HepG2 (cell line): ENCODE results near the gene NR2F1-AS1. TPM values are rescaled to one million over a fixed set of nuclear protein-coding genes. Genes with fewer than 3 reads are reported as not detected.

Experiments used
- ATF3 ChIP-seq: sonication (generic); formaldehyde crosslinking; IDR thresholded peaks from 2 replicates; pipeline ENCODE4 v1.4.0; 2020; ENCODE audit warnings: missing genetic modification reagents
- BRCA1 ChIP-seq: sonication (generic); formaldehyde crosslinking; IDR thresholded peaks from 2 replicates; pipeline ENCODE4 v1.4.0; 2020; ENCODE audit warnings: missing genetic modification reagents
- DNMT3B ChIP-seq: conservative IDR thresholded peaks from 2 replicates; pipeline ENCODE4 v1.6.1; 2016; ENCODE audit warnings: missing biosample characterization, control low read depth
- EEA1 ChIP-seq: sonication (generic); formaldehyde crosslinking; IDR thresholded peaks from 2 replicates; pipeline ENCODE4 v1.5.1; 2020; ENCODE audit warnings: mild to moderate bottlenecking, missing genetic modification reagents, borderline replicate concordance
- FOXA3 ChIP-seq: IDR thresholded peaks from 2 replicates; pipeline ENCODE4 v1.6.1; 2016; ENCODE audit warnings: missing genetic modification reagents, missing compliant biosample characterization
- FOXK2 ChIP-seq: fragments of 450-650 bp; IDR thresholded peaks from 2 replicates; pipeline ENCODE4 v1.6.1; 2016
- IKZF1 ChIP-seq: fragments of 450-650 bp; IDR thresholded peaks from 2 replicates; pipeline ENCODE4 v1.7.1; 2016
- KLF9 ChIP-seq: IDR thresholded peaks from 2 replicates; pipeline ENCODE4 v1.6.1; 2016; ENCODE audit warnings: low read depth
- MTA3 ChIP-seq: sonication (generic); formaldehyde crosslinking; IDR thresholded peaks from 2 replicates; pipeline ENCODE4 v1.4.0; 2020; ENCODE audit warnings: missing genetic modification reagents
- POGK ChIP-seq: sonication (generic); formaldehyde crosslinking; conservative IDR thresholded peaks from 2 replicates; pipeline ENCODE4 v1.8.0; 2022; ENCODE audit warnings: mild to moderate bottlenecking, moderate library complexity, missing genetic modification reagents
- ZC3H4 ChIP-seq: sonication (generic); formaldehyde crosslinking; IDR thresholded peaks from 2 replicates; pipeline ENCODE4 v1.4.0; 2020; ENCODE audit warnings: missing genetic modification reagents, borderline replicate concordance
- ZFP36L1 ChIP-seq: sonication (generic); formaldehyde crosslinking; IDR thresholded peaks from 2 replicates; pipeline ENCODE4 v1.8.0; 2022; ENCODE audit warnings: mild to moderate bottlenecking, missing genetic modification reagents, moderate library complexity
- ZNF10 ChIP-seq: sonication (generic); formaldehyde crosslinking; IDR thresholded peaks from 2 replicates; pipeline ENCODE4 v1.4.0; 2020; ENCODE audit warnings: mild to moderate bottlenecking, low read depth, missing genetic modification reagents, borderline replicate concordance
- ZNF329 ChIP-seq: sonication (generic); formaldehyde crosslinking; IDR thresholded peaks from 2 replicates; pipeline ENCODE4 v1.9.0; 2021; ENCODE audit warnings: low read depth, mild to moderate bottlenecking, missing genetic modification reagents
- ZNF460 ChIP-seq: sonication (generic); formaldehyde crosslinking; IDR thresholded peaks from 2 replicates; pipeline ENCODE4 v1.5.1; 2020; ENCODE audit warnings: missing genetic modification reagents, mild to moderate bottlenecking, borderline replicate concordance
- ZNF616 ChIP-seq: sonication (generic); formaldehyde crosslinking; IDR thresholded peaks from 2 replicates; pipeline ENCODE4 v1.5.0; 2020; ENCODE audit warnings: low read depth, mild to moderate bottlenecking, missing genetic modification reagents
- polyA plus RNA-seq, 8 experiments: library from polyadenylated mRNA; depleted of rRNA in 3 of 8; stranded (reverse) in 7 of 8; unstranded in 1 of 8; fragments of >200 nt; fragmentation: Illumina TruSeq in 4 of 8; extraction: Trizol in 4 of 8; gene quantifications; 2 replicates each; pipeline versions ENCODE4 v1.2.1 to v1.2.3, GENCODE V29; 2011 to 2016; ENCODE audit warnings: low read depth in 4 of 8, missing spikeins in 1 of 8, mixed read lengths in 1 of 8; ENCODE audit not compliant: insufficient read depth in 1 of 8
- total RNA-seq, 5 experiments: library from RNA; depleted of rRNA; stranded (reverse); fragments of >200 nt; fragmentation: Illumina TruSeq; extraction: Trizol; gene quantifications; 2 replicates each; pipeline ENCODE4 v1.2.3, GENCODE V29; 2016; ENCODE audit warnings: low read depth in 1 of 5
- TF ChIP-seq, protein P1 (sequence below): sonication (generic); formaldehyde crosslinking; IDR thresholded peaks from 2 replicates; pipeline ENCODE4 v1.5.1; 2020; ENCODE audit warnings: missing genetic modification reagents, mild to moderate bottlenecking, borderline replicate concordance
- TF ChIP-seq, protein P2 (sequence below): sonication (generic); formaldehyde crosslinking; IDR thresholded peaks from 2 replicates; pipeline ENCODE4 v1.4.0; 2020; ENCODE audit warnings: mild to moderate bottlenecking, missing genetic modification reagents
- TF ChIP-seq, protein P3 (sequence below): sonication (generic); formaldehyde crosslinking; IDR thresholded peaks from 2 replicates; pipeline ENCODE4 v1.4.0; 2020; ENCODE audit warnings: missing genetic modification reagents, mild to moderate bottlenecking, borderline replicate concordance
- TF ChIP-seq, protein P4 (sequence below): IDR thresholded peaks from 2 replicates; pipeline ENCODE4 v1.6.1; 2016; ENCODE audit warnings: missing genetic modification reagents, missing compliant biosample characterization
- TF ChIP-seq, protein P5 (sequence below): sonication (generic); formaldehyde crosslinking; IDR thresholded peaks from 2 replicates; pipeline ENCODE4 v1.5.0; 2020; ENCODE audit warnings: missing genetic modification reagents, mild to moderate bottlenecking, borderline replicate concordance

Gene NR2F1-AS1
- total and polyA plus RNA-seq, 2 of the 13 experiments (the other 11 are each of a cell fraction or from before 2014, with no cell fraction given), result 2.8 TPM

DNA sequence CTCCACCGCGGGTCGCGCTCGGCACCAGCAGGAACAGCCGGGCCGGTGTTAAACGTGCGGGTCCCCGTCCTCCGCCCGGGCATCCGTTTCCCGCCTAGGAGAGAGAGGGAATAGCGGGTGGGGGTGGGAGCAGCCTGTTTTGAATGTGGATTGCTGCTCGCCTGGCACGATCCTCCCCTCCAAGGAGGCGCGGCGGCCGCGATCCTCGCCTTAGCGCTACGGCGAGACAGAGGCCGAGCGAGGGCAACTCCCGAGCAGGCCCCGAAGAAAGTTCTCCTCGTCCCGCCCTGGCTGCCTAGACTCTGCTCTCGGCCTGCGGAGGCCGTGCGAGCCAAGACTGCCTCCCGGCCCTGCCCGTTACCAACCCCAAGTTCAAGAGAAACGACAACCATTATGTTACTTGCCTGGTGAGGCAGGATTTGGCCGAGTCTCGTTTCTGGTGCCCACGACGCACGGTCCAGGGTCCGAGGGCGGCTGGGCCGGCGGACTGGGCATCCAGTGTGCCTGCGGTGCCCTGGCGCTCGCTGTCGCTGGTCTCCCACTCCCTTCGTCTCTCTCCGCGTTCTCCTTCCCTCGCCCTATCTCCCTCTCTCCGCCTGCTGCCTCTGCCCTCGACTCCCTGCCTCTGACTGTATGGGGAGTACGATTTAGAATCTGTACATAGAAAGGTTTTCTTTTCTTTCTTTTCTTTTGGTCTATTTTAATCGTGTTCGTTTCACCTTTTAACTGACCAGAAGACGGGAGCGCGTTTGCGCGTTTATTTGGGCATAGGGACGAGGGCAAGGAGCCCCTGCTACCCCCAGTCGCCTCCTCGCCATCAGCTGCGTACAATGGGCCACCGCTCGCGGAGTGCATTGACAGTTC, 724 bp downstream of the NR2F1-AS1 start (continued):
- TF ChIP-seq, protein P1, sequence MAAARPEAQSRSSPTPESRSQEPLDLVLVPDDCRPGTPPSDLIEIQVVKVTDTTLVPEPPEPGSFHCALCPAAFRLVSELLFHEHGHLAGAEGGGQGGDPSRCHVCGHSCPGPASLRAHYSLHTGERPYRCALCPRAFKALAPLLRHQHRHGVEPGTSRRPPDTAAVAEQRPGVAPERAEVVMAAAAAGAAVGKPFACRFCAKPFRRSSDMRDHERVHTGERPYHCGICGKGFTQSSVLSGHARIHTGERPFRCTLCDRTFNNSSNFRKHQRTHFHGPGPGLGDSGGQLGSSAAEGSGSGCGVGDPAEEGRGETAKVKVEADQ, result no peak
- peak; percentile 26; the same call in 1 of the 2 replicates for TF ChIP-seq ATF3 (CRISPR knock-in tag)
- TF ChIP-seq KLF9, result no peak
- no peak for TF ChIP-seq ZC3H4 (CRISPR knock-in tag)
- TF ChIP-seq FOXK2, result no peak
- no peak for TF ChIP-seq IKZF1
- no peak for TF ChIP-seq ZNF10
- TF ChIP-seq ZNF616 (CRISPR knock-in tag), result 0 out of 2 replicates have a peak, but pooled peaks have one; percentile 77
- TF ChIP-seq POGK (CRISPR knock-in tag), result peak; percentile 65; the same call in 1 of the 2 replicates
- no peak for TF ChIP-seq DNMT3B (CRISPR knock-in tag)
- peak; percentile 22; the same call in 1 of the 2 replicates for TF ChIP-seq ZNF329 (CRISPR knock-in tag)
- TF ChIP-seq, protein P2, sequence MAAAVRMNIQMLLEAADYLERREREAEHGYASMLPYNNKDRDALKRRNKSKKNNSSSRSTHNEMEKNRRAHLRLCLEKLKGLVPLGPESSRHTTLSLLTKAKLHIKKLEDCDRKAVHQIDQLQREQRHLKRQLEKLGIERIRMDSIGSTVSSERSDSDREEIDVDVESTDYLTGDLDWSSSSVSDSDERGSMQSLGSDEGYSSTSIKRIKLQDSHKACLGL, result 0 out of 2 replicates have a peak, but pooled peaks have one; percentile 50
- TF ChIP-seq MTA3, result no peak
- TF ChIP-seq ZFP36L1 (CRISPR knock-in tag), result 0 out of 2 replicates have a peak, but pooled peaks have one; percentile 29
- 0 out of 2 replicates have a peak, but pooled peaks have one; percentile 2 for TF ChIP-seq BRCA1 (CRISPR knock-in tag)
- TF ChIP-seq, protein P3, sequence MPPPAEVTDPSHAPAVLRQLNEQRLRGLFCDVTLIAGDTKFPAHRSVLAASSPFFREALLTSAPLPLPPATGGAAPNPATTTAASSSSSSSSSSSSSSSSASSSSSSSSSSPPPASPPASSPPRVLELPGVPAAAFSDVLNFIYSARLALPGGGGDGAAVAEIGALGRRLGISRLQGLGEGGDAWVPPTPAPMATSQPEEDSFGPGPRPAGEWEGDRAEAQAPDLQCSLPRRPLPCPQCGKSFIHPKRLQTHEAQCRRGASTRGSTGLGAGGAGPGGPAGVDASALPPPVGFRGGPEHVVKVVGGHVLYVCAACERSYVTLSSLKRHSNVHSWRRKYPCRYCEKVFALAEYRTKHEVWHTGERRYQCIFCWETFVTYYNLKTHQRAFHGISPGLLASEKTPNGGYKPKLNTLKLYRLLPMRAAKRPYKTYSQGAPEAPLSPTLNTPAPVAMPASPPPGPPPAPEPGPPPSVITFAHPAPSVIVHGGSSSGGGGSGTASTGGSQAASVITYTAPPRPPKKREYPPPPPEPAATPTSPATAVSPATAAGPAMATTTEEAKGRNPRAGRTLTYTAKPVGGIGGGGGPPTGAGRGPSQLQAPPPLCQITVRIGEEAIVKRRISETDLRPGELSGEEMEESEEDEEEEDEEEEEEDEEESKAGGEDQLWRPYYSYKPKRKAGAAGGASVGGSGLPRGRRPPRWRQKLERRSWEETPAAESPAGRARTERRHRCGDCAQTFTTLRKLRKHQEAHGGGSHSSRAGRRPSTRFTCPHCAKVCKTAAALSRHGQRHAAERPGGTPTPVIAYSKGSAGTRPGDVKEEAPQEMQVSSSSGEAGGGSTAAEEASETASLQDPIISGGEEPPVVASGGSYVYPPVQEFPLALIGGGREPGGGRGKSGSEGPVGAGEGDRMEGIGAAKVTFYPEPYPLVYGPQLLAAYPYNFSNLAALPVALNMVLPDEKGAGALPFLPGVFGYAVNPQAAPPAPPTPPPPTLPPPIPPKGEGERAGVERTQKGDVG (CRISPR knock-in tag), result no peak; the same call in 1 of the 2 replicates
- TF ChIP-seq, protein P4, sequence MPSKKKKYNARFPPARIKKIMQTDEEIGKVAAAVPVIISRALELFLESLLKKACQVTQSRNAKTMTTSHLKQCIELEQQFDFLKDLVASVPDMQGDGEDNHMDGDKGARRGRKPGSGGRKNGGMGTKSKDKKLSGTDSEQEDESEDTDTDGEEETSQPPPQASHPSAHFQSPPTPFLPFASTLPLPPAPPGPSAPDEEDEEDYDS (CRISPR knock-in tag), result no peak
- TF ChIP-seq ZNF460 (CRISPR knock-in tag), result peak; percentile 38; the same call in 1 of the 2 replicates
- TF ChIP-seq, protein P5, sequence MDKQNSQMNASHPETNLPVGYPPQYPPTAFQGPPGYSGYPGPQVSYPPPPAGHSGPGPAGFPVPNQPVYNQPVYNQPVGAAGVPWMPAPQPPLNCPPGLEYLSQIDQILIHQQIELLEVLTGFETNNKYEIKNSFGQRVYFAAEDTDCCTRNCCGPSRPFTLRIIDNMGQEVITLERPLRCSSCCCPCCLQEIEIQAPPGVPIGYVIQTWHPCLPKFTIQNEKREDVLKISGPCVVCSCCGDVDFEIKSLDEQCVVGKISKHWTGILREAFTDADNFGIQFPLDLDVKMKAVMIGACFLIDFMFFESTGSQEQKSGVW (CRISPR knock-in tag), result no peak
- no peak for TF ChIP-seq FOXA3 (CRISPR knock-in tag)
- TF ChIP-seq EEA1 (CRISPR knock-in tag), result no peak
